MM.1S (cell line): ENCODE results near the gene SLFN5.

ENCODE experiments used
- CTCF ChIP-seq: fragments of 300-600 bp; sonication (generic); IDR thresholded peaks from 2 replicates; pipeline ENCODE4 v1.5.1; 2016; ENCODE audit warnings: antibody characterized with exemption, low read length, mixed read lengths
- EZH2 ChIP-seq: fragments of 300-600 bp; sonication (generic); optimal IDR thresholded peaks from 2 replicates; pipeline ENCODE3; 2017; ENCODE audit warnings: low read depth, mild to moderate bottlenecking, antibody characterized with exemption, low read length, mixed read lengths
- EZH2phosphoT487 ChIP-seq: fragments of 300-600 bp; sonication (generic); IDR thresholded peaks from 2 replicates; pipeline ENCODE4 v1.6.1; 2018; ENCODE audit warnings: antibody characterized with exemption, low read length

GRCh38 chr17:35297666-35298065 lies 54.8 kb downstream of the SLFN5 start:
- TF ChIP-seq EZH2phosphoT487, result no peak
- TF ChIP-seq CTCF, result no peak
- no peak for TF ChIP-seq EZH2
